ENCODE measurements around the gene CTNNA3. TPM values are rescaled to one million over a fixed set of nuclear protein-coding genes. Genes with fewer than 3 reads are reported as not detected.

CTNNA3 gene
- total RNA-seq, 4 donors from 2014 or later, result 1.5 to 9.8 (median 4.3) TPM

DNA sequence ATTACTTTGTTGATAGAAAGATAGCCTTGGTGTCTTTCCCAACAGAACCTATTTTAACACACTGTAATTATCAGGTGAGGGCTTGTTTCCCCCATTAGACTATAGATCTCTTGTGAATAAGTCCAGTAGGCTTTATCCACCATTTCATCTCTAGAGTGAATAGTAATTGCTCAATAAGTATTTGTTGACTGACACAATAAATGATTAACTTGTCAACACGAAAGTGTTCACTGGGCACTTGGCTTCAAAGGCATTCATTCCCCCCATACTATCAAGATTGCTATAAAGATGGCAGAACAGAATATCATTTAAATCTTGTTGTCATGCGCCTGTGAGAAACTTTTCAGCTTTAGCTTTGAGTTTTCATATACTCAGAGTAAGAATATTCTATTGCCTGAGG, 1194.6 kb downstream of the CTNNA3 start:
- H3K27me3 ChIP-seq, result no peaks in the 10 kb centered on the region
- no peaks in the 10 kb centered on the region for H3K9me3 ChIP-seq
- intact Hi-C loops (cut with DNase I; ENCODE audit: low total_unique reads), result no loop called here
- no peak for DNase-seq
- H3K36me3 ChIP-seq, result no peaks in the 10 kb centered on the region
- H3K4me3 ChIP-seq, result no peak overlapping the region
- H3K27ac ChIP-seq, result no peak overlapping the region
- TF ChIP-seq, protein P1, sequence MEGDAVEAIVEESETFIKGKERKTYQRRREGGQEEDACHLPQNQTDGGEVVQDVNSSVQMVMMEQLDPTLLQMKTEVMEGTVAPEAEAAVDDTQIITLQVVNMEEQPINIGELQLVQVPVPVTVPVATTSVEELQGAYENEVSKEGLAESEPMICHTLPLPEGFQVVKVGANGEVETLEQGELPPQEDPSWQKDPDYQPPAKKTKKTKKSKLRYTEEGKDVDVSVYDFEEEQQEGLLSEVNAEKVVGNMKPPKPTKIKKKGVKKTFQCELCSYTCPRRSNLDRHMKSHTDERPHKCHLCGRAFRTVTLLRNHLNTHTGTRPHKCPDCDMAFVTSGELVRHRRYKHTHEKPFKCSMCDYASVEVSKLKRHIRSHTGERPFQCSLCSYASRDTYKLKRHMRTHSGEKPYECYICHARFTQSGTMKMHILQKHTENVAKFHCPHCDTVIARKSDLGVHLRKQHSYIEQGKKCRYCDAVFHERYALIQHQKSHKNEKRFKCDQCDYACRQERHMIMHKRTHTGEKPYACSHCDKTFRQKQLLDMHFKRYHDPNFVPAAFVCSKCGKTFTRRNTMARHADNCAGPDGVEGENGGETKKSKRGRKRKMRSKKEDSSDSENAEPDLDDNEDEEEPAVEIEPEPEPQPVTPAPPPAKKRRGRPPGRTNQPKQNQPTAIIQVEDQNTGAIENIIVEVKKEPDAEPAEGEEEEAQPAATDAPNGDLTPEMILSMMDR (IDR thresholded peaks at IDR 0.05), result no peak
- TF ChIP-seq POLR2A (IDR thresholded peaks at IDR 0.05), result no peak
- no peaks in the 10 kb centered on the region for H3K4me1 ChIP-seq

DNA sequence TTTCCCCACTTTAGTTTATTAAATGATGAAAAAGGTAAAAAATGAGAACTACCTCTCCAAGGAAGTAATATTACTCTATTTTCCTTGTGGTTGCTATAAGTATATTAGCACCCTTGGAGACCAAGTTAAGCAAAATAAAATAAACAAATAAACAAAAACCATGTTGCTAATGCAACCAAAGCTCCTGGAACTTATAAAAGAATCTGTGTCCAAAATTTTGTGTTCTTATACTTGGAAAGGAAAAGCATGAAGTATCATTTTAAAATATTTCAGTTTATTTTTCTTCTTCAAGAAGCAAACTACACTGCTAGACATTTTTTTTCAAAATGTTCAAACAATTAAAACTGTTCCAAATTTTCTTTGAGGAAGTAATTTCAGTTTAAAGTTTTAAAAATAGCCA, 1212.0 kb downstream of the CTNNA3 start:
- intact Hi-C loops (cut with DNase I; ENCODE audit: low total_unique reads), result no loop called here
- TF ChIP-seq POLR2A (IDR thresholded peaks at IDR 0.05), result no peak
- TF ChIP-seq, protein P1 (IDR thresholded peaks at IDR 0.05), result no peak
- Histone ChIP-seq H3K4me3 (no peak overlapping the region), H3K9me3 (no peaks in the 10 kb centered on the region), H3K27me3 (no peaks in the 10 kb centered on the region), H3K27ac (no peak overlapping the region), H3K4me1 (no peaks in the 10 kb centered on the region), H3K36me3 (no peaks in the 10 kb centered on the region)
- no peak for DNase-seq

DNA sequence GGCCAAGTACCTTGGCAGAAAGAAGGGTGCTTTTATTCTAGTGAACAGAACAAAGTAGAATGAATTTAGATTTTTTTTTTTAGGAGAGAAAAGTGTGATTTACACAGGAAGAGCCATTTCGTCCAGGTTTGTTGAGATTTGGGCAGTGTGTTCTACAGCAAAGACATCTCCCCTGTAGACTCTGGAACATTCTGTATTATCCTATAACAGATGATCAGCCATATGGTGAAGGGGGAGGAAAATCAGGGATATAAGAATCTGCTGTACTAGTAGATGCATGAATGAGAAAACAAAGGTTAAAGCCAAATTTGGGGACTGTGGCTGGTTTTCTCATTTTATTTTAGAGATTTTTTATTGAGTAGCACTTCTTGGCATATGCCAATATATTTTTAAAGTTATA, 1223.8 kb downstream of the CTNNA3 start:
- Histone ChIP-seq H3K4me3 (no peak overlapping the region), H3K27me3 (no peaks in the 10 kb centered on the region), H3K4me1 (no peaks in the 10 kb centered on the region), H3K27ac (no peak overlapping the region), H3K36me3 (no peaks in the 10 kb centered on the region), H3K9me3 (no peaks in the 10 kb centered on the region)
- TF ChIP-seq POLR2A (IDR thresholded peaks at IDR 0.05), result no peak
- TF ChIP-seq, protein P1 (IDR thresholded peaks at IDR 0.05), result no peak
- intact Hi-C loops (cut with DNase I; ENCODE audit: low total_unique reads), result no loop called here
- DNase-seq, result no peak

DNA sequence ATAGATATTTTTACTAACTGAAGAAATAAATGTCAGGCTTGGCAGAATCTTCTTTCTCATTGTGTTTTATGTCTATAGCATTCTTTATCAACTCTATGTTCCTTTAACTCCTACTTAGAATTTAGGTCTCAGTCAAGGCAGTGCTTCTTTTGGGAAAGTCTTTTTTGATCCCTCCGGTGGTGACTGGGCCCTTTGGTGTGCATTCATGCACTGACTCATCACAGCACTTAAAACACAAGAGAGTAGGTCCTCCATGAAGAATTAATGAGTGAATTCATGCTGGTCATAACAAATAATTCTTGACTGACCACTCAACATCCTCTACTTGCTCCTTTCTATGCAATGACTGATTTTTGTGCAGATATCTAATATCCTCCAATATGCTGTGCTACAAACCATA, 1229.0 kb downstream of the CTNNA3 start:
- H3K27ac ChIP-seq, result no peak overlapping the region

DNA sequence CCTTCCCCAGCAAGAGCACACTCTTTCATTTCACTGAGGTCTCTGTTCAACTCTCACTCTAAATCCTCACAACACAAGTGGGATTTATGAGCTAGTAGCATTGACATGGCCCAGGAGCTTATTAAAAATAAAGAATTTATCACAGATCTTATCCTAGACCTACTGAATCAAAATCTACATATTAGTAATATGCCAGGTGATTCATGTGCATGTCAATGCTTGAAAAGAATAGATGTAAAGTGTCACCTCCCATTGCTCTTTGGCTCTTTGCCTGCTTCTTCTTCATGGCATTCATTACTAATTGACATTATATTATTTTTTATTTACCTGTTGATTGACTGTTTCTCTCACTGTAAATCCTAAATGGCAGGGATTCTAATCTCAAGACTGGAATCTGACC, 1229.4 kb downstream of the CTNNA3 start:
- no peak overlapping the region for H3K27ac ChIP-seq
- H3K36me3 ChIP-seq, result no peaks in the 10 kb centered on the region
- TF ChIP-seq, protein P1 (IDR thresholded peaks at IDR 0.05), result no peak
- no peak for TF ChIP-seq POLR2A (IDR thresholded peaks at IDR 0.05)
- no peaks in the 10 kb centered on the region for H3K9me3 ChIP-seq
- no peaks in the 10 kb centered on the region for H3K4me1 ChIP-seq
- no peak overlapping the region for H3K4me3 ChIP-seq
- H3K27me3 ChIP-seq, result no peaks in the 10 kb centered on the region
- intact Hi-C loops (cut with DNase I; ENCODE audit: low total_unique reads), result no loop called here
- no peak for DNase-seq

More for the DNA sequence above, 1229.0 kb downstream of the CTNNA3 start:
- Histone ChIP-seq H3K27me3 (no peaks in the 10 kb centered on the region), H3K4me3 (no peak overlapping the region), H3K36me3 (no peaks in the 10 kb centered on the region), H3K9me3 (no peaks in the 10 kb centered on the region), H3K4me1 (no peaks in the 10 kb centered on the region)
- no peak for DNase-seq
- intact Hi-C loops (cut with DNase I; ENCODE audit: low total_unique reads), result no loop called here
- no peak for TF ChIP-seq POLR2A (IDR thresholded peaks at IDR 0.05)
- TF ChIP-seq, protein P1 (IDR thresholded peaks at IDR 0.05), result no peak

All from uterus (tissue), 4 donors.